HepG2 (cell line): ENCODE data around the gene URI1. TPM values are rescaled to one million over a fixed set of nuclear protein-coding genes. Genes with fewer than 3 reads are reported as not detected.

Experiments
- CTCF ChIP-seq: sonication (generic); formaldehyde crosslinking; IDR thresholded peaks from 2 replicates; pipeline ENCODE4 v1.5.0; 2020; ENCODE audit warnings: mild to moderate bottlenecking, missing genetic modification reagents, moderate library complexity
- E2F2 ChIP-seq: sonication (generic); formaldehyde crosslinking; IDR thresholded peaks from 2 replicates; pipeline ENCODE4 v1.4.0; 2020; ENCODE audit warnings: missing genetic modification reagents, borderline replicate concordance
- FOXP4 ChIP-seq: sonication (generic); formaldehyde crosslinking; IDR thresholded peaks from 2 replicates; pipeline ENCODE4 v1.4.0; 2020; ENCODE audit warnings: missing genetic modification reagents
- KDM6A ChIP-seq: IDR thresholded peaks from 2 replicates; pipeline ENCODE4 v1.6.1; 2016; ENCODE audit warnings: low read depth
- KMT2B ChIP-seq: IDR thresholded peaks from 2 replicates; pipeline ENCODE4 v1.6.1; 2016; ENCODE audit warnings: missing genetic modification reagents, missing compliant biosample characterization
- MXD4 ChIP-seq: IDR thresholded peaks from 2 replicates; pipeline ENCODE4 v1.6.1; 2016; ENCODE audit warnings: mild to moderate bottlenecking, missing biosample characterization, missing genetic modification reagents
- NAIF1 ChIP-seq: sonication (generic); formaldehyde crosslinking; IDR thresholded peaks from 2 replicates; pipeline ENCODE4 v1.5.0; 2020; ENCODE audit warnings: mild to moderate bottlenecking, missing genetic modification reagents, borderline replicate concordance
- SATB2 ChIP-seq: sonication (generic); formaldehyde crosslinking; IDR thresholded peaks from 2 replicates; pipeline ENCODE4 v1.5.0; 2020; ENCODE audit warnings: missing genetic modification reagents
- SMARCC2 ChIP-seq: fragments of 450-650 bp; IDR thresholded peaks from 2 replicates; pipeline ENCODE4 v1.6.1; 2017; ENCODE audit warnings: antibody characterized with exemption, mild to moderate bottlenecking
- THAP8 ChIP-seq: sonication (generic); formaldehyde crosslinking; IDR thresholded peaks from 2 replicates; pipeline ENCODE4 v1.5.1; 2020; ENCODE audit warnings: missing genetic modification reagents, mild to moderate bottlenecking, borderline replicate concordance
- ZC3H13 ChIP-seq: sonication (generic); formaldehyde crosslinking; IDR thresholded peaks from 2 replicates; pipeline ENCODE4 v1.8.1; 2023; ENCODE audit warnings: mild to moderate bottlenecking, missing genetic modification reagents, moderate library complexity
- ZNF24 ChIP-seq: fragments of 450-650 bp; IDR thresholded peaks from 2 replicates; pipeline ENCODE4 v1.6.1; 2017; ENCODE audit warnings: antibody characterized with exemption, mild to moderate bottlenecking
- ZNF280D ChIP-seq: sonication (generic); formaldehyde crosslinking; IDR thresholded peaks from 2 replicates; pipeline ENCODE4 v1.5.1; 2020; ENCODE audit warnings: mild to moderate bottlenecking, missing genetic modification reagents
- ZNF329 ChIP-seq: sonication (generic); formaldehyde crosslinking; IDR thresholded peaks from 2 replicates; pipeline ENCODE4 v1.9.0; 2021; ENCODE audit warnings: low read depth, mild to moderate bottlenecking, missing genetic modification reagents
- ZNF34 ChIP-seq: sonication (generic); formaldehyde crosslinking; IDR thresholded peaks from 2 replicates; pipeline ENCODE4 v1.4.0; 2020; ENCODE audit warnings: mild to moderate bottlenecking, missing genetic modification reagents, borderline replicate concordance
- ZNF503 ChIP-seq: sonication (generic); formaldehyde crosslinking; IDR thresholded peaks from 2 replicates; pipeline ENCODE4 v1.4.0; 2020; ENCODE audit warnings: missing genetic modification reagents
- ZNF546 ChIP-seq: sonication (generic); formaldehyde crosslinking; conservative IDR thresholded peaks from 2 replicates; pipeline ENCODE4 v1.8.1; 2023; ENCODE audit warnings: mild to moderate bottlenecking, missing genetic modification reagents
- ZNF75D ChIP-seq: sonication (generic); formaldehyde crosslinking; IDR thresholded peaks from 2 replicates; pipeline ENCODE4 v1.8.1; 2023; ENCODE audit warnings: missing genetic modification reagents, mild to moderate bottlenecking, borderline replicate concordance
- polyA plus RNA-seq, 8 experiments: library from polyadenylated mRNA; depleted of rRNA in 3 of 8; stranded (reverse) in 7 of 8; unstranded in 1 of 8; fragments of >200 nt; fragmentation: Illumina TruSeq in 4 of 8; extraction: Trizol in 4 of 8; gene quantifications; 2 replicates each; pipeline versions ENCODE4 v1.2.1 to v1.2.3, GENCODE V29; 2011 to 2016; ENCODE audit warnings: low read depth in 4 of 8, missing spikeins in 1 of 8, mixed read lengths in 1 of 8; ENCODE audit not compliant: insufficient read depth in 1 of 8
- total RNA-seq, 5 experiments: library from RNA; depleted of rRNA; stranded (reverse); fragments of >200 nt; fragmentation: Illumina TruSeq; extraction: Trizol; gene quantifications; 2 replicates each; pipeline ENCODE4 v1.2.3, GENCODE V29; 2016; ENCODE audit warnings: low read depth in 1 of 5

URI1 gene
- total and polyA plus RNA-seq, 2 of the 13 experiments (the other 11 are each of a cell fraction or from before 2014, with no cell fraction given) = 43.6 to 67.9 TPM

- TF ChIP-seq CTCF (CRISPR knock-in tag) = no peak
- no peak for TF ChIP-seq SATB2 (CRISPR knock-in tag)
- no peak for TF ChIP-seq THAP8
- TF ChIP-seq ZNF503 = no peak
- TF ChIP-seq ZNF329 (CRISPR knock-in tag) = no peak
- TF ChIP-seq ZNF34 (CRISPR knock-in tag) = no peak
- TF ChIP-seq KDM6A (CRISPR knock-in tag) = no peak
- TF ChIP-seq ZNF24 = no peak
- no peak for TF ChIP-seq SMARCC2
- no peak for TF ChIP-seq NAIF1 (CRISPR knock-in tag)
- no peak for TF ChIP-seq ZNF280D
- TF ChIP-seq ZNF546 (CRISPR knock-in tag) = no peak
- no peak for TF ChIP-seq ZC3H13
- no peak; the same call in 1 of the 2 replicates for TF ChIP-seq MXD4 (CRISPR knock-in tag)
- no peak for TF ChIP-seq KMT2B (CRISPR knock-in tag)
- no peak for TF ChIP-seq ZNF75D (CRISPR knock-in tag)
- no peak for TF ChIP-seq E2F2 (CRISPR knock-in tag)
- TF ChIP-seq FOXP4 = no peak
Measured at GRCh38 chr19:29941828-29942403, at the start of gene URI1 (continued).
